GM23338 (cell line): ENCODE measurements around the gene SPATA4. TPM values are rescaled to one million over a fixed set of nuclear protein-coding genes. Genes with fewer than 3 reads are reported as not detected.

Experiments used
- ATAC-seq: fragments of 200-7000 bp; cut with Tn5 transposase; 3 replicates; pipeline ENCODE4 v1.9.1; 2020
- DNase-seq: peaks from one replicate; pipeline ENCODE4 v3.0.0-alpha.2; 2015; ENCODE audit warnings: low spot score
- H2AFZ ChIP-seq: fragments of 200-600 bp; sonication (generic); 2 replicates; pipeline ENCODE4 v1.8.0; 2016; ENCODE audit warnings: antibody characterized with exemption, mild to moderate bottlenecking, moderate library complexity
- H3F3A ChIP-seq: fragments of 200-600 bp; sonication (generic); replicated peaks from 2 replicates; pipeline ENCODE4 v1.8.0; 2017; ENCODE audit warnings: antibody characterized with exemption, mixed run types, low read depth
- H3K27ac ChIP-seq: fragments of 200-600 bp; sonication (generic); 2 replicates; pipeline ENCODE4 v1.6.1; 2016; ENCODE audit warnings: low read depth
- H3K27me3 ChIP-seq: fragments of 200-600 bp; sonication (generic); 2 replicates; pipeline ENCODE4 v1.8.0; 2016; ENCODE audit warnings: mild to moderate bottlenecking, mixed run types, moderate library complexity; ENCODE audit not compliant: insufficient read depth
- H3K36me3 ChIP-seq: fragments of 200-600 bp; sonication (generic); 2 replicates; pipeline ENCODE4 v1.8.0; 2016; ENCODE audit warnings: mild to moderate bottlenecking; ENCODE audit not compliant: insufficient read depth
- H3K4me1 ChIP-seq: fragments of 200-600 bp; sonication (generic); 2 replicates; pipeline ENCODE4 v1.8.0; 2016; ENCODE audit warnings: mild to moderate bottlenecking, moderate library complexity; ENCODE audit not compliant: insufficient read depth
- H3K4me2 ChIP-seq: fragments of 200-600 bp; sonication (generic); 2 replicates; pipeline ENCODE4 v1.7.1; 2017; ENCODE audit warnings: mixed run types
- H3K4me3 ChIP-seq: fragments of 200-600 bp; sonication (generic); 2 replicates; pipeline ENCODE4 v1.6.1; 2016; ENCODE audit warnings: mixed run types
- H3K79me2 ChIP-seq: fragments of 200-600 bp; sonication (generic); replicated peaks from 2 replicates; pipeline ENCODE4 v1.8.0; 2017; ENCODE audit warnings: mild to moderate bottlenecking; ENCODE audit not compliant: insufficient read depth
- H3K9me2 ChIP-seq: fragments of 200-600 bp; sonication (generic); 2 replicates; pipeline ENCODE4 v1.8.0; 2017; ENCODE audit not compliant: insufficient read depth
- H4K20me1 ChIP-seq: fragments of 200-600 bp; sonication (generic); replicated peaks from 2 replicates; pipeline ENCODE4 v1.8.0; 2017; ENCODE audit warnings: mild to moderate bottlenecking; ENCODE audit not compliant: insufficient read depth
- H3K27ac Mint-ChIP-seq: 2 replicates; pipeline ENCODE4 v1.8.0; 2020; ENCODE audit warnings: inconsistent platforms, mild to moderate bottlenecking, moderate library complexity, mixed read lengths
- H3K27me3 Mint-ChIP-seq: 3 replicates; pipeline ENCODE4 v1.8.0; 2022; ENCODE audit warnings: low read depth, mild to moderate bottlenecking, moderate library complexity, mixed read lengths, inconsistent platforms; ENCODE audit not compliant: insufficient read depth, poor library complexity
- H3K36me3 Mint-ChIP-seq: 3 replicates; pipeline ENCODE4 v1.8.0; 2021; ENCODE audit warnings: low read depth, mild to moderate bottlenecking, inconsistent platforms, moderate library complexity, mixed read lengths
- H3K4me1 Mint-ChIP-seq: 3 replicates; pipeline ENCODE4 v1.8.0; 2020; ENCODE audit warnings: mild to moderate bottlenecking, inconsistent platforms, mixed read lengths
- H3K4me3 Mint-ChIP-seq: 3 replicates; pipeline ENCODE4 v1.8.0; 2021; ENCODE audit warnings: moderate library complexity, mild to moderate bottlenecking, inconsistent platforms, mixed read lengths
- H3K9me3 Mint-ChIP-seq: 3 replicates; pipeline ENCODE4 v1.8.0; 2020; ENCODE audit warnings: moderate library complexity, mild to moderate bottlenecking, inconsistent platforms, mixed read lengths
- CREB1 ChIP-seq: fragments of 250-450 bp; sonication (Bioruptor Pico); IDR thresholded peaks from 2 replicates; pipeline ENCODE4 v1.5.0; 2020; ENCODE audit warnings: low read depth, mild to moderate bottlenecking, moderate library complexity
- CTCF ChIP-seq, 2 experiments: fragments of 200-600 bp in 1 of 2; sonication (generic) in 1 of 2; conservative IDR thresholded peaks; 2 replicates each; pipeline versions ENCODE4 v1.5.1 to v1.6.1; 2016 to 2017; ENCODE audit warnings: antibody characterized with exemption in 2 of 2, low read depth in 2 of 2, mild to moderate bottlenecking in 2 of 2, moderate library complexity in 1 of 2
- ETS1 ChIP-seq: IDR thresholded peaks from 2 replicates; pipeline ENCODE4 v1.6.1; 2016; ENCODE audit warnings: antibody characterized with exemption
- EZH2 ChIP-seq: fragments of 200-600 bp; sonication (generic); IDR thresholded peaks from one replicate; pipeline ENCODE4 v1.8.0; 2017; ENCODE audit warnings: antibody characterized with exemption, mild to moderate bottlenecking, low read depth; ENCODE audit not compliant: unreplicated experiment
- EZH2phosphoT487 ChIP-seq: fragments of 200-600 bp; sonication (generic); IDR thresholded peaks from one replicate; pipeline ENCODE4 v1.8.1; 2018; ENCODE audit warnings: antibody characterized with exemption; ENCODE audit not compliant: unreplicated experiment
- NANOG ChIP-seq: IDR thresholded peaks from 2 replicates; pipeline ENCODE4 v1.6.1; 2016; ENCODE audit warnings: antibody characterized with exemption, borderline replicate concordance
- POLR2AphosphoS5 ChIP-seq: IDR thresholded peaks from 2 replicates; pipeline ENCODE4 v1.6.1; 2016; ENCODE audit warnings: antibody characterized with exemption, low read depth
- STAT1 ChIP-seq: IDR thresholded peaks from one replicate; pipeline ENCODE4 v1.6.1; 2016; ENCODE audit warnings: antibody characterized with exemption; ENCODE audit not compliant: unreplicated experiment
- ZNF114 ChIP-seq: fragments of 250-450 bp; sonication (Bioruptor Pico); IDR thresholded peaks from 2 replicates; pipeline ENCODE4 v1.5.0; 2020; ENCODE audit warnings: mild to moderate bottlenecking, moderate library complexity
- ZNF462 ChIP-seq: fragments of 250-450 bp; sonication (Bioruptor Pico); IDR thresholded peaks from 2 replicates; pipeline ENCODE4 v1.5.0; 2020; ENCODE audit warnings: mild to moderate bottlenecking, moderate library complexity
- polyA plus RNA-seq: library from polyadenylated mRNA; unstranded; fragments of >200 nt; fragmentation: Nextera tagmentation; extraction: Ambion mirVana; gene quantifications from 2 replicates; pipeline ENCODE4 v1.2.1, GENCODE V29; 2016
- total RNA-seq: library from RNA; depleted of rRNA; stranded (reverse); fragments of >200 nt; shearing (Covaris generic); gene quantifications from 2 replicates; pipeline ENCODE4 v1.2.3, GENCODE V29; 2014

SPATA4 gene
- total and polyA plus RNA-seq, 2 experiments from 2014 or later, result not detected

- H3K9me3 Mint-ChIP-seq, result no peaks in the 10 kb centered on the region
- no peak overlapping the region for H3K27ac Mint-ChIP-seq
- Histone ChIP-seq H3K9me2 (no peaks in the 10 kb centered on the region), H3K4me1 (no peaks in the 10 kb centered on the region), H3K79me2 (no peaks in the 10 kb centered on the region), H3K27ac (no peak overlapping the region), H3K4me3 (no peak overlapping the region), H4K20me1 (no peaks in the 10 kb centered on the region), H3K36me3 (no peaks in the 10 kb centered on the region), H3K4me2 (no peak overlapping the region), H3F3A (no peaks in the 10 kb centered on the region), H2AFZ (no peak overlapping the region), H3K27me3 (no peaks in the 10 kb centered on the region)
- H3K4me1 Mint-ChIP-seq, result no peaks in the 10 kb centered on the region
- no peaks in the 10 kb centered on the region for H3K36me3 Mint-ChIP-seq
- H3K27me3 Mint-ChIP-seq, result peaks cover 2% of the 10 kb centered on the region
- ATAC-seq (no peak), DNase-seq (no peak)
- no peak for TF ChIP-seq ETS1
- no peak for TF ChIP-seq CREB1 (CRISPR knock-in tag)
- TF ChIP-seq CTCF (conservative IDR thresholded peaks at IDR 0.05; ENCODE audit: low read depth in 2 of 2), result no peak
- TF ChIP-seq STAT1, result no peak
- no peak for TF ChIP-seq ZNF114 (CRISPR knock-in tag)
- TF ChIP-seq EZH2phosphoT487, result no peak
- no peak for TF ChIP-seq ZNF462 (CRISPR knock-in tag)
- no peak for TF ChIP-seq NANOG
- TF ChIP-seq POLR2AphosphoS5, result no peak
- no peak for TF ChIP-seq EZH2
- no peak overlapping the region for H3K4me3 Mint-ChIP-seq
These were observed 45.6 kb downstream of the SPATA4 start for GRCh38 chr4:176149680-176150355.
